ENCODE data around the gene BEST3. TPM values are rescaled to one million over a fixed set of nuclear protein-coding genes. Genes with fewer than 3 reads are reported as not detected.

BEST3 gene
- polyA plus RNA-seq, 1 donor from 2014 or later, result 0.88 TPM

DNA sequence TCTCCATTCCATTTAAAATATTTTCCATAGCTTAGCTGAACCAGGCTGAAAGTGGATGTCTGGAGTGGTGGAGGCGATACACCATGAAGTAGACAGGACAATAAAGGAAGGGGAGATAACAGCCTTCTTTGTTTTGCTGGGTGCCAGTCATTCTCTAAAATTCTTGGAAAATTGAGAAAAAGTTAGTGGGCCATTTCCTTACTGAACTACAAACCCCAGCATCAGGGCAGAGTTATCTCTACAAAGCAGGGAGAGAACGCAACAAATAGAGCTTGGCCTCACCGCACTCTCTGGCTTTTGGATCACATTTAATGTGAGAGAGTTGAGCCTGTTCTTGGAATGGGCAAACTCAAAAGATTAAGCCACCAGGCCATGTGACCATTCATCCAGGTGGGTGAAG, 47.2 kb downstream of the BEST3 start:
- H3K4me3 ChIP-seq (ENCODE audit: low read length), result no peak overlapping the region
- H3F3A ChIP-seq (ENCODE audit: insufficient read depth, low read length, poor library complexity, severe bottlenecking), result no peaks in the 10 kb centered on the region
- H3K79me2 ChIP-seq (replicated peaks; ENCODE audit: insufficient read depth, low read length), result no peaks in the 10 kb centered on the region
- H3K9ac ChIP-seq (ENCODE audit: low read length), result no peak overlapping the region
- TF ChIP-seq RAD21 (conservative IDR thresholded peaks at IDR 0.05) (no peak), EP300 (conservative IDR thresholded peaks at IDR 0.05; ENCODE audit: poor library complexity, severe bottlenecking) (no peak), POLR2AphosphoS5 (IDR thresholded peaks at IDR 0.05) (no peak), SMC3 (conservative IDR thresholded peaks at IDR 0.05; ENCODE audit: poor library complexity) (no peak), EZH2 (IDR thresholded peaks at IDR 0.05; ENCODE audit: borderline replicate concordance, insufficient read depth, low read length, poor library complexity, severe bottlenecking) (no peak), TAF1 (IDR thresholded peaks at IDR 0.05; ENCODE audit: low read depth) (no peak), MXI1 (conservative IDR thresholded peaks at IDR 0.05; ENCODE audit: poor library complexity, severe bottlenecking) (no peak)
- TF ChIP-seq, protein P1, sequence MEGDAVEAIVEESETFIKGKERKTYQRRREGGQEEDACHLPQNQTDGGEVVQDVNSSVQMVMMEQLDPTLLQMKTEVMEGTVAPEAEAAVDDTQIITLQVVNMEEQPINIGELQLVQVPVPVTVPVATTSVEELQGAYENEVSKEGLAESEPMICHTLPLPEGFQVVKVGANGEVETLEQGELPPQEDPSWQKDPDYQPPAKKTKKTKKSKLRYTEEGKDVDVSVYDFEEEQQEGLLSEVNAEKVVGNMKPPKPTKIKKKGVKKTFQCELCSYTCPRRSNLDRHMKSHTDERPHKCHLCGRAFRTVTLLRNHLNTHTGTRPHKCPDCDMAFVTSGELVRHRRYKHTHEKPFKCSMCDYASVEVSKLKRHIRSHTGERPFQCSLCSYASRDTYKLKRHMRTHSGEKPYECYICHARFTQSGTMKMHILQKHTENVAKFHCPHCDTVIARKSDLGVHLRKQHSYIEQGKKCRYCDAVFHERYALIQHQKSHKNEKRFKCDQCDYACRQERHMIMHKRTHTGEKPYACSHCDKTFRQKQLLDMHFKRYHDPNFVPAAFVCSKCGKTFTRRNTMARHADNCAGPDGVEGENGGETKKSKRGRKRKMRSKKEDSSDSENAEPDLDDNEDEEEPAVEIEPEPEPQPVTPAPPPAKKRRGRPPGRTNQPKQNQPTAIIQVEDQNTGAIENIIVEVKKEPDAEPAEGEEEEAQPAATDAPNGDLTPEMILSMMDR (IDR thresholded peaks at IDR 0.05; ENCODE audit: poor library complexity, severe bottlenecking), result no peak
- TF ChIP-seq, protein P2, sequence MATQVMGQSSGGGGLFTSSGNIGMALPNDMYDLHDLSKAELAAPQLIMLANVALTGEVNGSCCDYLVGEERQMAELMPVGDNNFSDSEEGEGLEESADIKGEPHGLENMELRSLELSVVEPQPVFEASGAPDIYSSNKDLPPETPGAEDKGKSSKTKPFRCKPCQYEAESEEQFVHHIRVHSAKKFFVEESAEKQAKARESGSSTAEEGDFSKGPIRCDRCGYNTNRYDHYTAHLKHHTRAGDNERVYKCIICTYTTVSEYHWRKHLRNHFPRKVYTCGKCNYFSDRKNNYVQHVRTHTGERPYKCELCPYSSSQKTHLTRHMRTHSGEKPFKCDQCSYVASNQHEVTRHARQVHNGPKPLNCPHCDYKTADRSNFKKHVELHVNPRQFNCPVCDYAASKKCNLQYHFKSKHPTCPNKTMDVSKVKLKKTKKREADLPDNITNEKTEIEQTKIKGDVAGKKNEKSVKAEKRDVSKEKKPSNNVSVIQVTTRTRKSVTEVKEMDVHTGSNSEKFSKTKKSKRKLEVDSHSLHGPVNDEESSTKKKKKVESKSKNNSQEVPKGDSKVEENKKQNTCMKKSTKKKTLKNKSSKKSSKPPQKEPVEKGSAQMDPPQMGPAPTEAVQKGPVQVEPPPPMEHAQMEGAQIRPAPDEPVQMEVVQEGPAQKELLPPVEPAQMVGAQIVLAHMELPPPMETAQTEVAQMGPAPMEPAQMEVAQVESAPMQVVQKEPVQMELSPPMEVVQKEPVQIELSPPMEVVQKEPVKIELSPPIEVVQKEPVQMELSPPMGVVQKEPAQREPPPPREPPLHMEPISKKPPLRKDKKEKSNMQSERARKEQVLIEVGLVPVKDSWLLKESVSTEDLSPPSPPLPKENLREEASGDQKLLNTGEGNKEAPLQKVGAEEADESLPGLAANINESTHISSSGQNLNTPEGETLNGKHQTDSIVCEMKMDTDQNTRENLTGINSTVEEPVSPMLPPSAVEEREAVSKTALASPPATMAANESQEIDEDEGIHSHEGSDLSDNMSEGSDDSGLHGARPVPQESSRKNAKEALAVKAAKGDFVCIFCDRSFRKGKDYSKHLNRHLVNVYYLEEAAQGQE (IDR thresholded peaks at IDR 0.05; ENCODE audit: borderline replicate concordance), result no peak
- no peaks in the 10 kb centered on the region for H3K36me3 ChIP-seq (ENCODE audit: insufficient read depth, low read length)
- H4K20me1 ChIP-seq (ENCODE audit: insufficient read depth), result no peaks in the 10 kb centered on the region
- no peaks in the 10 kb centered on the region for H3K9me3 ChIP-seq (ENCODE audit: low read length)
- no peaks in the 10 kb centered on the region for H3K9me2 ChIP-seq (ENCODE audit: insufficient read depth, low read length)
- no peak overlapping the region for H3K27ac ChIP-seq (ENCODE audit: low read length)
- no peak overlapping the region for H3K4me2 ChIP-seq (ENCODE audit: low read length)
- H2AFZ ChIP-seq (ENCODE audit: low read depth, low read length), result no peak overlapping the region
- no peaks in the 10 kb centered on the region for H3K27me3 ChIP-seq (ENCODE audit: insufficient read depth, low read depth, low read length)

DNA sequence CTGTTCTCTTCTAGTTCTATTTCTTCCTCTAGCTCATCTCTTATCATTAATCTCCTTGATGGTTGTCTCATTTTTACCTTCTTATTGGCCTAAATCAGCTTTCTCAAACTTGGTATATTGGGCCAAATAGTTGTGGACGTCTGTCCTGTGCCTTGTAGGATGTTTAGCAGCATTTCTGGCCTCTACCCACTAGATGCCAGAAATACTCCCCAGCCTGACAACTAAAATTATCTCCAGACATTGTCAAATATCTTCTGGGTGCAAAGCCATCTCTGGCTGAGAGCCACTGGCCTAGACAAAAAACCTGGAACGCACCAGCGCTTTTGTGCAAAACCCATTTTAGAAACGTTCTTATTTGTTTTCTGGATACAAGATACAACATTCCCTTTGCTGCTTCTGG, 49.6 kb downstream of the BEST3 start:
- Histone ChIP-seq H3K79me2 (replicated peaks; ENCODE audit: insufficient read depth, low read length) (no peaks in the 10 kb centered on the region), H2AFZ (ENCODE audit: low read depth, low read length) (no peak overlapping the region), H3K36me3 (ENCODE audit: insufficient read depth, low read length) (no peaks in the 10 kb centered on the region), H3K9ac (ENCODE audit: low read length) (no peak overlapping the region), H3K9me2 (ENCODE audit: insufficient read depth, low read length) (no peaks in the 10 kb centered on the region), H3K9me3 (ENCODE audit: low read length) (no peaks in the 10 kb centered on the region), H3F3A (ENCODE audit: insufficient read depth, low read length, poor library complexity, severe bottlenecking) (no peaks in the 10 kb centered on the region), H3K27ac (ENCODE audit: low read length) (no peak overlapping the region), H3K4me3 (ENCODE audit: low read length) (no peak overlapping the region), H3K4me2 (ENCODE audit: low read length) (no peak overlapping the region), H3K27me3 (ENCODE audit: insufficient read depth, low read depth, low read length) (no peaks in the 10 kb centered on the region), H4K20me1 (ENCODE audit: insufficient read depth) (no peaks in the 10 kb centered on the region)
- TF ChIP-seq EZH2 (IDR thresholded peaks at IDR 0.05; ENCODE audit: borderline replicate concordance, insufficient read depth, low read length, poor library complexity, severe bottlenecking), result no peak
- TF ChIP-seq MXI1 (conservative IDR thresholded peaks at IDR 0.05; ENCODE audit: poor library complexity, severe bottlenecking), result no peak
- TF ChIP-seq, protein P1 (IDR thresholded peaks at IDR 0.05; ENCODE audit: poor library complexity, severe bottlenecking), result no peak
- TF ChIP-seq RAD21 (conservative IDR thresholded peaks at IDR 0.05), result no peak
- no peak for TF ChIP-seq EP300 (conservative IDR thresholded peaks at IDR 0.05; ENCODE audit: poor library complexity, severe bottlenecking)
- TF ChIP-seq POLR2AphosphoS5 (IDR thresholded peaks at IDR 0.05), result no peak
- no peak for TF ChIP-seq TAF1 (IDR thresholded peaks at IDR 0.05; ENCODE audit: low read depth)
- TF ChIP-seq, protein P2 (IDR thresholded peaks at IDR 0.05; ENCODE audit: borderline replicate concordance), result no peak
- no peak for TF ChIP-seq SMC3 (conservative IDR thresholded peaks at IDR 0.05; ENCODE audit: poor library complexity)

Measured in neural cell (in vitro differentiated cells).